ENCODE results near the gene SERPINE3.

SERPINE3 gene

GRCh38 chr13:51364404-51365008 is 25.0 kb downstream of the SERPINE3 start:
- ATAC-seq = peak; percentile 61; the same call in 2 of the 3 replicates
- TF ChIP-seq TCF4 (CRISPR knock-in tag; IDR thresholded peaks at IDR 0.05; ENCODE audit: borderline replicate concordance) (no peak), CSDC2 (CRISPR knock-in tag; IDR thresholded peaks at IDR 0.05) (no peak), TOX (CRISPR knock-in tag; IDR thresholded peaks at IDR 0.05; ENCODE audit: borderline replicate concordance) (no peak), ISL1 (CRISPR knock-in tag; IDR thresholded peaks at IDR 0.05) (no peak), ARNTL (CRISPR knock-in tag; IDR thresholded peaks at IDR 0.05; ENCODE audit: borderline replicate concordance, low read depth) (no peak), ZFP3 (CRISPR knock-in tag; IDR thresholded peaks at IDR 0.05) (no peak), ZNF565 (CRISPR knock-in tag; conservative IDR thresholded peaks at IDR 0.05; ENCODE audit: low read depth) (no peak), BACH2 (CRISPR knock-in tag; IDR thresholded peaks at IDR 0.05; ENCODE audit: borderline replicate concordance) (no peak)
- TF ChIP-seq, protein P1, sequence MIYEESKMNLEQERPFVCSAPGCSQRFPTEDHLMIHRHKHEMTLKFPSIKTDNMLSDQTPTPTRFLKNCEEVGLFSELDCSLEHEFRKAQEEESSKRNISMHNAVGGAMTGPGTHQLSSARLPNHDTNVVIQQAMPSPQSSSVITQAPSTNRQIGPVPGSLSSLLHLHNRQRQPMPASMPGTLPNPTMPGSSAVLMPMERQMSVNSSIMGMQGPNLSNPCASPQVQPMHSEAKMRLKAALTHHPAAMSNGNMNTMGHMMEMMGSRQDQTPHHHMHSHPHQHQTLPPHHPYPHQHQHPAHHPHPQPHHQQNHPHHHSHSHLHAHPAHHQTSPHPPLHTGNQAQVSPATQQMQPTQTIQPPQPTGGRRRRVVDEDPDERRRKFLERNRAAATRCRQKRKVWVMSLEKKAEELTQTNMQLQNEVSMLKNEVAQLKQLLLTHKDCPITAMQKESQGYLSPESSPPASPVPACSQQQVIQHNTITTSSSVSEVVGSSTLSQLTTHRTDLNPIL (CRISPR knock-in tag; IDR thresholded peaks at IDR 0.05; ENCODE audit: low read depth) = no peak

DNA sequence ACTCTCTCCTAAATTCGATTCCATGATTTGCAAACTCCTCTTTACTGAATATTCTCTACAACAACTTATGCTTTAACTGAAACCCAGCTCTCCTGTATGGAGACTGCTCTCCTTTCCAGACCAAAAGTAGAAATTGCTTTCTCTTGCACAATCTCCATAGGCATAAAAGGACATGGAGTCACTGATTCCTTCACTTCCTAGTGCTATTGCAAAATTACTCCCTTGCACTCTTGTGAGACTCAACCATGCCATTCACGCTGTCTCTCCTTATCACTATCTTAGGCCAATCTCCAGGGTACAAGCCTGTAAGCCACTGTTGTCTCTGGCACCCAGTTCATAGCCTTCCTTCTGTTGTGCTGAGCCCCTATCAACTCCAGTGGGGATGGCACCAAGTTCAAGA is 30.6 kb downstream of the SERPINE3 start:
- no peak for ATAC-seq
- TF ChIP-seq, protein P2, sequence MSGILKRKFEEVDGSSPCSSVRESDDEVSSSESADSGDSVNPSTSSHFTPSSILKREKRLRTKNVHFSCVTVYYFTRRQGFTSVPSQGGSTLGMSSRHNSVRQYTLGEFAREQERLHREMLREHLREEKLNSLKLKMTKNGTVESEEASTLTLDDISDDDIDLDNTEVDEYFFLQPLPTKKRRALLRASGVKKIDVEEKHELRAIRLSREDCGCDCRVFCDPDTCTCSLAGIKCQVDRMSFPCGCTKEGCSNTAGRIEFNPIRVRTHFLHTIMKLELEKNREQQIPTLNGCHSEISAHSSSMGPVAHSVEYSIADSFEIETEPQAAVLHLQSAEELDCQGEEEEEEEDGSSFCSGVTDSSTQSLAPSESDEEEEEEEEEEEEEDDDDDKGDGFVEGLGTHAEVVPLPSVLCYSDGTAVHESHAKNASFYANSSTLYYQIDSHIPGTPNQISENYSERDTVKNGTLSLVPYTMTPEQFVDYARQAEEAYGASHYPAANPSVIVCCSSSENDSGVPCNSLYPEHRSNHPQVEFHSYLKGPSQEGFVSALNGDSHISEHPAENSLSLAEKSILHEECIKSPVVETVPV (CRISPR knock-in tag; IDR thresholded peaks at IDR 0.05) = no peak
- TF ChIP-seq ISL1 (CRISPR knock-in tag; IDR thresholded peaks at IDR 0.05) (no peak), ZC3H10 (CRISPR knock-in tag; IDR thresholded peaks at IDR 0.05) (no peak), ARNTL (CRISPR knock-in tag; IDR thresholded peaks at IDR 0.05; ENCODE audit: borderline replicate concordance, low read depth) (no peak), BACH2 (CRISPR knock-in tag; IDR thresholded peaks at IDR 0.05; ENCODE audit: borderline replicate concordance) (no peak), ESRRG (CRISPR knock-in tag; IDR thresholded peaks at IDR 0.05) (no peak), CSDC2 (CRISPR knock-in tag; IDR thresholded peaks at IDR 0.05) (no peak)
- TF ChIP-seq, protein P1 (CRISPR knock-in tag; IDR thresholded peaks at IDR 0.05; ENCODE audit: low read depth) = no peak

DNA sequence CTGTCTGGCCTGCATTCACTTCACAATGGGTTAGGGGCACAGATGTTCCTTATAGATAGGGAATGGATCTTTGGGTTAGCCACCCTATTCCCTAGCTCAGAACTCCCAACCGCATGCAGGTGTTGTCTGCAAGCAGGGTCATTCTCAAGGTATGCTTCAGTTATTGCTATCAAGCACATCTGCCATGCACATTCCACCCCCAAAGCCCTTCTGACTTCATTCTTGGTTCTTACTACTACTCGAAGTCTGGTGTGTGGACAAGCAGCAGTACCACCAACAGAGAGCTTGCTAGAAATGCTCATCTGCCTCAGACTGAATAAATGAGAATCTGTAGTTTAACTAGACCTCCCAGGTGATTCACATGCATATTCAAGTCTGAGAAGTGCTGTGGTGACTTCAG is 31.3 kb downstream of the SERPINE3 start:
- TF ChIP-seq ISL1 (CRISPR knock-in tag; IDR thresholded peaks at IDR 0.05) = no peak
- no peak for TF ChIP-seq ZFP30 (CRISPR knock-in tag; IDR thresholded peaks at IDR 0.05)
- TF ChIP-seq, protein P2 (CRISPR knock-in tag; IDR thresholded peaks at IDR 0.05) = no peak
- TF ChIP-seq, protein P3, sequence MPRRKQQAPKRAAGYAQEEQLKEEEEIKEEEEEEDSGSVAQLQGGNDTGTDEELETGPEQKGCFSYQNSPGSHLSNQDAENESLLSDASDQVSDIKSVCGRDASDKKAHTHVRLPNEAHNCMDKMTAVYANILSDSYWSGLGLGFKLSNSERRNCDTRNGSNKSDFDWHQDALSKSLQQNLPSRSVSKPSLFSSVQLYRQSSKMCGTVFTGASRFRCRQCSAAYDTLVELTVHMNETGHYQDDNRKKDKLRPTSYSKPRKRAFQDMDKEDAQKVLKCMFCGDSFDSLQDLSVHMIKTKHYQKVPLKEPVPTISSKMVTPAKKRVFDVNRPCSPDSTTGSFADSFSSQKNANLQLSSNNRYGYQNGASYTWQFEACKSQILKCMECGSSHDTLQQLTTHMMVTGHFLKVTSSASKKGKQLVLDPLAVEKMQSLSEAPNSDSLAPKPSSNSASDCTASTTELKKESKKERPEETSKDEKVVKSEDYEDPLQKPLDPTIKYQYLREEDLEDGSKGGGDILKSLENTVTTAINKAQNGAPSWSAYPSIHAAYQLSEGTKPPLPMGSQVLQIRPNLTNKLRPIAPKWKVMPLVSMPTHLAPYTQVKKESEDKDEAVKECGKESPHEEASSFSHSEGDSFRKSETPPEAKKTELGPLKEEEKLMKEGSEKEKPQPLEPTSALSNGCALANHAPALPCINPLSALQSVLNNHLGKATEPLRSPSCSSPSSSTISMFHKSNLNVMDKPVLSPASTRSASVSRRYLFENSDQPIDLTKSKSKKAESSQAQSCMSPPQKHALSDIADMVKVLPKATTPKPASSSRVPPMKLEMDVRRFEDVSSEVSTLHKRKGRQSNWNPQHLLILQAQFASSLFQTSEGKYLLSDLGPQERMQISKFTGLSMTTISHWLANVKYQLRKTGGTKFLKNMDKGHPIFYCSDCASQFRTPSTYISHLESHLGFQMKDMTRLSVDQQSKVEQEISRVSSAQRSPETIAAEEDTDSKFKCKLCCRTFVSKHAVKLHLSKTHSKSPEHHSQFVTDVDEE (CRISPR knock-in tag; IDR thresholded peaks at IDR 0.05) = no peak
- TF ChIP-seq ZNF565 (CRISPR knock-in tag; conservative IDR thresholded peaks at IDR 0.05; ENCODE audit: low read depth) = no peak
- no peak for TF ChIP-seq ZNF8 (CRISPR knock-in tag; IDR thresholded peaks at IDR 0.05)
- no peak for TF ChIP-seq ZNF70 (CRISPR knock-in tag; IDR thresholded peaks at IDR 0.05)
- no peak for TF ChIP-seq OSR1 (CRISPR knock-in tag; IDR thresholded peaks at IDR 0.05)
- no peak for TF ChIP-seq PPARA (CRISPR knock-in tag; IDR thresholded peaks at IDR 0.05; ENCODE audit: borderline replicate concordance)
- no peak for TF ChIP-seq ARNTL (CRISPR knock-in tag; IDR thresholded peaks at IDR 0.05; ENCODE audit: borderline replicate concordance, low read depth)
- TF ChIP-seq GLIS3 (CRISPR knock-in tag; IDR thresholded peaks at IDR 0.05) = no peak
- TF ChIP-seq, protein P4, sequence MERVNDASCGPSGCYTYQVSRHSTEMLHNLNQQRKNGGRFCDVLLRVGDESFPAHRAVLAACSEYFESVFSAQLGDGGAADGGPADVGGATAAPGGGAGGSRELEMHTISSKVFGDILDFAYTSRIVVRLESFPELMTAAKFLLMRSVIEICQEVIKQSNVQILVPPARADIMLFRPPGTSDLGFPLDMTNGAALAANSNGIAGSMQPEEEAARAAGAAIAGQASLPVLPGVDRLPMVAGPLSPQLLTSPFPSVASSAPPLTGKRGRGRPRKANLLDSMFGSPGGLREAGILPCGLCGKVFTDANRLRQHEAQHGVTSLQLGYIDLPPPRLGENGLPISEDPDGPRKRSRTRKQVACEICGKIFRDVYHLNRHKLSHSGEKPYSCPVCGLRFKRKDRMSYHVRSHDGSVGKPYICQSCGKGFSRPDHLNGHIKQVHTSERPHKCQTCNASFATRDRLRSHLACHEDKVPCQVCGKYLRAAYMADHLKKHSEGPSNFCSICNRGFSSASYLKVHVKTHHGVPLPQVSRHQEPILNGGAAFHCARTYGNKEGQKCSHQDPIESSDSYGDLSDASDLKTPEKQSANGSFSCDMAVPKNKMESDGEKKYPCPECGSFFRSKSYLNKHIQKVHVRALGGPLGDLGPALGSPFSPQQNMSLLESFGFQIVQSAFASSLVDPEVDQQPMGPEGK (CRISPR knock-in tag; IDR thresholded peaks at IDR 0.05; ENCODE audit: borderline replicate concordance) = no peak
- TF ChIP-seq ZFP3 (CRISPR knock-in tag; IDR thresholded peaks at IDR 0.05) = no peak
- no peak for TF ChIP-seq BACH2 (CRISPR knock-in tag; IDR thresholded peaks at IDR 0.05; ENCODE audit: borderline replicate concordance)

More for the DNA sequence above, 31.3 kb downstream of the SERPINE3 start:
- ATAC-seq = no peak

Data from SK-N-SH treated with all-trans-retinoic acid at 6 μM for 48 hours (cell line).